A549 (cell line): Measurements from ENCODE around the gene STX8. TPM values are rescaled to one million over a fixed set of nuclear protein-coding genes. Genes with fewer than 3 reads are reported as not detected.

Experiments
- ATAC-seq, 2 experiments: fragments of 200-7000 bp in 1 of 2; fragments of >200 bp in 1 of 2; cut with Nextera tagmentation in 1 of 2; cut with Tn5 transposase in 1 of 2; 3 replicates each; pipeline versions ENCODE4 v1.8.0 to v1.9.1; 2018 to 2020; ENCODE audit warnings: mild to moderate bottlenecking in 1 of 2, moderate library complexity in 1 of 2
- CTCF ChIA-PET: fragments of 300-600 bp; sonication (Branson Sonifier 250); formaldehyde crosslinking; extraction: SDS; loops from one replicate; lab custom pipeline; 2021; ENCODE audit warnings: antibody characterized with exemption, inconsistent platforms; lab: Yijun Ruan, JAX
- POLR2A ChIA-PET: fragments of 350-600 bp; formaldehyde crosslinking; extraction: SDS; loops from one replicate; lab custom pipeline; 2021; ENCODE audit warnings: antibody characterized with exemption, inconsistent platforms; lab: Yijun Ruan, JAX
- DNase-seq, 2 experiments: peaks; one replicate each; pipeline versions ENCODE4 v3.0.0 to v3.0.0-alpha.2; 2011 to 2016; ENCODE audit warnings: low read depth in 1 of 2, low spot score in 1 of 2
- FAIRE-seq: peaks from 2 replicates; lab custom pipeline; 2011; peaks lifted over from hg19 to GRCh38; lab: Jason Lieb, UNC
- H3K27ac ChIP-seq, 2 experiments: fragments of >200 bp; sonication (Bioruptor Twin); formaldehyde crosslinking; 3 replicates each; pipeline ENCODE4 v1.5.1; 2016 to 2017
- H3K4me1 ChIP-seq: fragments of >200 bp; sonication (Bioruptor Twin); formaldehyde crosslinking; 3 replicates; pipeline ENCODE4 v1.6.1; 2016
- H3K4me2 ChIP-seq: fragments of >200 bp; sonication (Bioruptor Twin); formaldehyde crosslinking; 3 replicates; pipeline ENCODE4 v1.6.1; 2016
- H3K4me3 ChIP-seq: fragments of >200 bp; sonication (Bioruptor Twin); formaldehyde crosslinking; 3 replicates; pipeline ENCODE4 v1.5.1; 2016
- H3K9me3 ChIP-seq: fragments of >200 bp; sonication (Bioruptor Twin); formaldehyde crosslinking; 3 replicates; pipeline ENCODE4 v1.6.1; 2016
- CBX8 ChIP-seq: fragments of 200-600 bp; sonication (generic); IDR thresholded peaks from 2 replicates; pipeline ENCODE4 v1.6.1; 2016
- CEBPB ChIP-seq, 2 experiments: fragments of >200 bp in 1 of 2; sonication (Bioruptor Twin) in 1 of 2; formaldehyde crosslinking in 1 of 2; IDR thresholded peaks; 2 replicates each; pipeline ENCODE4 v1.6.1; 2012 to 2016
- CHD2 ChIP-seq: fragments of 150-350 bp; IDR thresholded peaks from 2 replicates; pipeline ENCODE4 v1.6.1; 2014; ENCODE audit warnings: low read length; ENCODE audit not compliant: partially characterized antibody
- EHF ChIP-seq: fragments of 250-450 bp; sonication (Bioruptor Pico); IDR thresholded peaks from 2 replicates; pipeline ENCODE4 v1.5.0; 2020; ENCODE audit warnings: mild to moderate bottlenecking
- EHMT2 ChIP-seq: fragments of 200-600 bp; sonication (generic); IDR thresholded peaks from 2 replicates; pipeline ENCODE4 v1.6.1; 2016; ENCODE audit warnings: antibody characterized with exemption, low read depth, mild to moderate bottlenecking, moderate library complexity
- ESRRA ChIP-seq: fragments of 150-350 bp; IDR thresholded peaks from 2 replicates; pipeline ENCODE4 v1.6.1; 2014; ENCODE audit warnings: mild to moderate bottlenecking, low read length, borderline replicate concordance
- FOSL2 ChIP-seq, 2 experiments: fragments of 450-650 bp in 1 of 2; fragments of >200 bp in 1 of 2; sonication (Bioruptor Twin) in 1 of 2; formaldehyde crosslinking; IDR thresholded peaks; 2 replicates each; pipeline versions ENCODE4 v1.5.0 to v1.6.1; 2016 to 2020; ENCODE audit warnings: mild to moderate bottlenecking in 1 of 2, moderate library complexity in 1 of 2
- GATA3 ChIP-seq: IDR thresholded peaks from 2 replicates; pipeline ENCODE4 v1.6.1; 2012; ENCODE audit warnings: borderline replicate concordance
- HEYL ChIP-seq: fragments of 250-450 bp; sonication (Bioruptor Pico); IDR thresholded peaks from 2 replicates; pipeline ENCODE4 v1.8.0; 2021; ENCODE audit warnings: mild to moderate bottlenecking, moderate library complexity
- JUN ChIP-seq, 2 experiments: fragments of >200 bp; sonication (Bioruptor Twin); formaldehyde crosslinking; IDR thresholded peaks; 2 replicates in 1 of 2; 3 replicates in 1 of 2; pipeline ENCODE4 v1.6.1; 2016 to 2017
- JUNB ChIP-seq: fragments of >200 bp; sonication (Bioruptor Twin); formaldehyde crosslinking; IDR thresholded peaks from 2 replicates; pipeline ENCODE4 v1.6.1; 2016
- KDM5A ChIP-seq: fragments of 200-600 bp; sonication (generic); IDR thresholded peaks from 2 replicates; pipeline ENCODE4 v1.6.1; 2016; ENCODE audit warnings: antibody characterized with exemption, mild to moderate bottlenecking
- MAFK ChIP-seq: fragments of 450-650 bp; IDR thresholded peaks from 2 replicates; pipeline ENCODE4 v1.6.1; 2014; ENCODE audit not compliant: partially characterized antibody
- NPAS2 ChIP-seq: fragments of 250-450 bp; sonication (Bioruptor Pico); IDR thresholded peaks from 2 replicates; pipeline ENCODE4 v1.8.0; 2022; ENCODE audit warnings: mild to moderate bottlenecking, moderate library complexity, borderline replicate concordance
- RARB ChIP-seq: fragments of 250-450 bp; sonication (Bioruptor Pico); IDR thresholded peaks from 2 replicates; pipeline ENCODE4 v1.8.0; 2021; ENCODE audit warnings: mild to moderate bottlenecking, moderate library complexity
- RFX5 ChIP-seq: fragments of 450-650 bp; IDR thresholded peaks from 2 replicates; pipeline ENCODE4 v1.7.1; 2014; ENCODE audit warnings: antibody characterized with exemption, mild to moderate bottlenecking, moderate library complexity
- RNF2 ChIP-seq: fragments of 200-600 bp; sonication (generic); IDR thresholded peaks from 2 replicates; pipeline ENCODE4 v1.6.1; 2016; ENCODE audit warnings: low read depth, mild to moderate bottlenecking, antibody characterized with exemption, moderate library complexity, borderline replicate concordance
- SREBF2 ChIP-seq: fragments of 450-650 bp; IDR thresholded peaks from 2 replicates; pipeline ENCODE4 v1.6.1; 2014; ENCODE audit warnings: mild to moderate bottlenecking, moderate library complexity
- TFCP2L1 ChIP-seq: fragments of 250-450 bp; sonication (Bioruptor Pico); IDR thresholded peaks from 2 replicates; pipeline ENCODE4 v1.5.0; 2021; ENCODE audit warnings: mild to moderate bottlenecking
- ZC3H11A ChIP-seq: fragments of 450-650 bp; IDR thresholded peaks from 2 replicates; pipeline ENCODE4 v1.6.1; 2014; ENCODE audit warnings: antibody characterized with exemption, mild to moderate bottlenecking
- WGBS: methylation state at CpG from one replicate; pipeline ENCODE4 v1.1.6; 2017; ENCODE audit errors: missing lambda C conversion rate; 5-methylcytosine and 5-hydroxymethylcytosine counted together
- polyA plus RNA-seq, 4 experiments: library from polyadenylated mRNA; depleted of rRNA in 3 of 4; stranded (reverse); fragments of >200 nt; fragmentation: RNase III in 1 of 4; extraction: RNeasy Plus Mini Kit Qiagen cat#74134 plus additional on column Dnase treatment in 1 of 4; gene quantifications; 2 replicates in 3 of 4; 3 replicates in 1 of 4; pipeline ENCODE4 v1.2.3, GENCODE V29; 2011 to 2017
- TF ChIP-seq, protein P1 (sequence below): fragments of >200 bp; sonication (Bioruptor Twin); formaldehyde crosslinking; IDR thresholded peaks from 3 replicates; pipeline ENCODE4 v1.6.1; 2016
- TF ChIP-seq, protein P2 (sequence below): fragments of >200 bp; sonication (Bioruptor Twin); formaldehyde crosslinking; IDR thresholded peaks from 2 replicates; pipeline ENCODE4 v1.6.1; 2016

Gene STX8
- polyA plus RNA-seq, 2 of the 4 experiments (the other 2 are of a cell fraction), result 93.6 to 168 TPM

DNA sequence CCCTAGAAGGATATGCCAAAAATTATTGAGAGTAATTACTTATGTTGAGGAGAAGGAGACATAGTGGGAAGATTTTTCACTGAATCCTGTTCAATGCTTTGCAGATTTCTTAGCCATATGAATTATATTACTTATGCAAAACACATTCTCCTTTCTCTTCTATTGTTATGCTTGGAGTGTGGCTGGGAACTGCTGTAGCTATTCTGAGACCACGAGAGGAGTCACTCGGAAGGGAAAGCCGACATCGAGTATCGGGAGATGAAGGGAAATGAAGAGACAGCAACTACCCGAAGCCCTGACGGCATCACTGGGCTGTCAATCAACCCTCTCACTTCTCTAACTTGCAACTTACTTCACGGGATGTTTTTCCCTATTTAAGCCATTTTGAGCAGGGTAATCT is 39.6 kb downstream of the STX8 start:
- H3K4me1 ChIP-seq, result no peaks in the 10 kb centered on the region
- DNase-seq, result no peak
- no peak overlapping the region for H3K4me3 ChIP-seq
- no peak for ATAC-seq
- no peak overlapping the region for H3K4me2 ChIP-seq
- no peak for FAIRE-seq
- no peak for TF ChIP-seq KDM5A
- no peak for TF ChIP-seq RFX5
- TF ChIP-seq CBX8, result no peak
- TF ChIP-seq GATA3, result no peak
- no peak for TF ChIP-seq SREBF2
- no peak for TF ChIP-seq HEYL
- TF ChIP-seq TFCP2L1 (CRISPR knock-in tag), result no peak
- TF ChIP-seq CHD2, result no peak
- no peak for TF ChIP-seq JUN (IDR thresholded peaks at IDR 0.05)
- no peak for TF ChIP-seq EHMT2
- TF ChIP-seq, all 56 proteins: peak for 0
- Histone ChIP-seq H3K27ac (no peak overlapping the region), H3K9me3 (no peaks in the 10 kb centered on the region)
- WGBS, result 95% methylated on average over 8 of the region's 8 CpGs
- ChIA-PET POLR2A (no interaction called here), CTCF (interaction anchor here (0.8 kb wide), 1 partner anchor 282 kb away, joined by 3 read pairs; no protein-coding TSS in a partner anchor)

DNA sequence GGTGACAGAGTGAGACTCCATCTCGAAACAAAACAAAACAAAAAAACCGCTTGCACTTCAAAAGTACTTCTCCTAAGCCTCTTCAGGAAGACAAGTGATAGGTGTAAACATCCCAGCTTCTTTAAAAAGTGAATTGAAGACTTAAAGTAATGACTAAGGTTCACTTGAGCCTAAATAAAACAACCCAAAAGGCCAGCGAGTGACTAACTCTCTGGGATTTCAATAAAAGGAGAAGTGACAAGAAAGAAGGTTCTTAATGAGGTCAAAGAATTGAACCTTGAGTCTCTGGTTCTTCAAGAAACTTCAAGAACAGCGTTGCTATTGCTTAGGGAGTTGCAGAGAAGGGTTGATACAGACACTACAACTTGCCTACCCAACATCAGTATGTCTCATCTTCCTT is 42.2 kb downstream of the STX8 start:
- ATAC-seq, result no peak

DNA sequence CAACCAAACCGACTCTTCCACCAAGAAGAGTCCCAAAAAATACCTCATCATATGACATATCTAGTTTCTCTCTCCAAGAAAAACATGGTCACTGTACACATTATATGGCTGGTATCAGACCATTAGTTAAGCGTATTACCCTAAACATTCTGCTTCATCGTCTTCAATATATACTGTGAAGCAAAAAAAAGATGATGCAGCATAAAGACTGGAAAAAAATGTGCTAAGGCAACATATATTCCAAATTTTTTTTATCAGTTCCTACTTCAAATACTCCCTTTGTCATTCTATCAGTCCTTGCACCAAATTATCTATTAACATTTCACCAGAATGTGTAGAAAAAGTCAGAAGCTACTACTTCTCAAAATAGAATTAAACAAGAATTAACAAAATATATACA is 42.9 kb downstream of the STX8 start:
- ChIA-PET CTCF (interaction anchor here (1.1 to 4.2 kb wide), 4 partner anchors 10 to 534 kb away, joined by 3 to 21 read pairs (median 3); no protein-coding TSS in a partner anchor), POLR2A (interaction anchor here (0.5 kb wide), 1 partner anchor 22 kb away, joined by 4 read pairs; no protein-coding TSS in a partner anchor)
- no peak for TF ChIP-seq CEBPB (IDR thresholded peaks at IDR 0.05)
- peak; percentile 78 for TF ChIP-seq MAFK
- no peak overlapping the region for H3K4me3 ChIP-seq
- H3K9me3 ChIP-seq, result no peaks in the 10 kb centered on the region
- no peak overlapping the region for H3K27ac ChIP-seq
- no peak for DNase-seq
- no peak for ATAC-seq
- no peak for FAIRE-seq
- WGBS, result 95% methylated on average over 3 of the region's 3 CpGs
- no peaks in the 10 kb centered on the region for H3K4me1 ChIP-seq
- no peak overlapping the region for H3K4me2 ChIP-seq

More for the DNA sequence above, 42.2 kb downstream of the STX8 start:
- FAIRE-seq, result peak; percentile 68
- H3K4me1 ChIP-seq, result no peaks in the 10 kb centered on the region
- ChIA-PET POLR2A (no interaction called here), CTCF (interaction anchor here (0.6 to 4.2 kb wide), 6 partner anchors 11 to 541 kb away, joined by 3 to 21 read pairs (median 3); no protein-coding TSS in a partner anchor)
- no peak overlapping the region for H3K4me3 ChIP-seq
- 75% methylated on average over 4 of the region's 4 CpGs for WGBS
- no peak for DNase-seq
- TF ChIP-seq FOSL2 (IDR thresholded peaks at IDR 0.05) (no peak), FOSL2 (CRISPR knock-in tag; IDR thresholded peaks at IDR 0.05) (no peak), CEBPB (IDR thresholded peaks at IDR 0.05) (no peak), ZC3H11A (no peak), ESRRA (no peak), RARB (CRISPR knock-in tag) (no peak), GATA3 (no peak), MAFK (no peak), SREBF2 (no peak), NPAS2 (CRISPR knock-in tag) (no peak), EHF (CRISPR knock-in tag) (no peak), RFX5 (no peak), CHD2 (no peak)
- TF ChIP-seq, protein P1, sequence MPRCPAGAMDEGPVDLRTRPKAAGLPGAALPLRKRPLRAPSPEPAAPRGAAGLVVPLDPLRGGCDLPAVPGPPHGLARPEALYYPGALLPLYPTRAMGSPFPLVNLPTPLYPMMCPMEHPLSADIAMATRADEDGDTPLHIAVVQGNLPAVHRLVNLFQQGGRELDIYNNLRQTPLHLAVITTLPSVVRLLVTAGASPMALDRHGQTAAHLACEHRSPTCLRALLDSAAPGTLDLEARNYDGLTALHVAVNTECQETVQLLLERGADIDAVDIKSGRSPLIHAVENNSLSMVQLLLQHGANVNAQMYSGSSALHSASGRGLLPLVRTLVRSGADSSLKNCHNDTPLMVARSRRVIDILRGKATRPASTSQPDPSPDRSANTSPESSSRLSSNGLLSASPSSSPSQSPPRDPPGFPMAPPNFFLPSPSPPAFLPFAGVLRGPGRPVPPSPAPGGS, result no peak
- TF ChIP-seq, protein P2, sequence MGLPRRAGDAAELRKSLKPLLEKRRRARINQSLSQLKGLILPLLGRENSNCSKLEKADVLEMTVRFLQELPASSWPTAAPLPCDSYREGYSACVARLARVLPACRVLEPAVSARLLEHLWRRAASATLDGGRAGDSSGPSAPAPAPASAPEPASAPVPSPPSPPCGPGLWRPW, result no peak
- H3K9me3 ChIP-seq, result no peaks in the 10 kb centered on the region
- no peak overlapping the region for H3K27ac ChIP-seq
- H3K4me2 ChIP-seq, result no peak overlapping the region

DNA sequence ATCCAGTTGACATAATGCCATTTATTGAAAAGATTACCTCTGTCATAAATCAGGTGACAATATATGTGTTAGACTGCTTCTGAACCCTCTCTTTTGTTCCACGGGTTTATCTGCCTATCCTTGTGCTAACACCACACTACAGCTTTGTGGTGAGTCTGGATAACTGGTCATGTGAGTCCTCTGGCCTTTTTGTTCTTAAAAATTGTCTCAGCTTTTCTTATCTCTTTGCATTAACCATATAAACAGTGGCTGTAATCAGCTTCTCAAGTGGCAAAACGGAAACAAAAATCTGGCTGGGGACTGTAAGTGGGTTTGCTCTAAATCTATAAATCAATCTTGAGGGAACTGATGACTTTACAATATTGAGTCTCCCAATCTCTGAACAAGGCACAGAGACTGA is 44.6 kb downstream of the STX8 start:
- DNase-seq, result no peak
- Histone ChIP-seq H3K4me3 (no peak overlapping the region), H3K4me1 (no peaks in the 10 kb centered on the region)
- 71% methylated on average over 2 of the region's 2 CpGs for WGBS
- POLR2A ChIA-PET, result no interaction called here
- TF ChIP-seq ESRRA (no peak), MAFK (no peak), CHD2 (no peak), RNF2 (no peak), JUNB (no peak), GATA3 (no peak), RARB (CRISPR knock-in tag) (no peak)
- TF ChIP-seq, all 56 proteins: peak for 0
- ATAC-seq (no peak), FAIRE-seq (no peak)
- Histone ChIP-seq H3K4me2 (no peak overlapping the region), H3K9me3 (no peaks in the 10 kb centered on the region), H3K27ac (no peak overlapping the region)
- CTCF ChIA-PET, result interaction anchor here (0.8 to 4.2 kb wide), 3 partner anchors 8 to 642 kb away, joined by 3 to 21 read pairs (median 9); no protein-coding TSS in a partner anchor
